ENCODE measurements around the gene KIF26B.

KIF26B gene

GRCh38 chr1:245579881-245580280, 425.1 kb downstream of the KIF26B start:
- no peak for FAIRE-seq

GRCh38 chr1:245580651-245581050, 425.9 kb downstream of the KIF26B start:
- FAIRE-seq: no peak

GRCh38 chr1:245582026-245582425, 427.2 kb downstream of the KIF26B start:
- FAIRE-seq: no peak

- no peak for FAIRE-seq
Measured at GRCh38 chr1:245583081-245583480, 428.3 kb downstream of the KIF26B start.

GRCh38 chr1:245583575-245584330, 429.0 kb downstream of the KIF26B start:
- no peak for FAIRE-seq

GRCh38 chr1:245585252-245585959, 430.6 kb downstream of the KIF26B start:
- no peak for FAIRE-seq

- no peak for FAIRE-seq
Measured at GRCh38 chr1:245587435-245588115, 432.8 kb downstream of the KIF26B start.

- FAIRE-seq: no peak
Measured at GRCh38 chr1:245588116-245588639, 433.4 kb downstream of the KIF26B start.

GRCh38 chr1:245589316-245589715, 434.5 kb downstream of the KIF26B start:
- no peak for FAIRE-seq

- FAIRE-seq: no peak
Measured at GRCh38 chr1:245589906-245590305, 435.1 kb downstream of the KIF26B start.

GRCh38 chr1:245590726-245591125, 435.9 kb downstream of the KIF26B start:
- FAIRE-seq: no peak

GRCh38 chr1:245591346-245592188, 436.8 kb downstream of the KIF26B start:
- FAIRE-seq: no peak

GRCh38 chr1:245592189-245592460, 437.3 kb downstream of the KIF26B start:
- no peak for FAIRE-seq

GRCh38 chr1:245598524-245599305, 443.9 kb downstream of the KIF26B start:
- no peak for FAIRE-seq

GRCh38 chr1:245599371-245600174, 444.8 kb downstream of the KIF26B start:
- no peak for FAIRE-seq

- no peak for FAIRE-seq
Measured at GRCh38 chr1:245600658-245601057, 445.9 kb downstream of the KIF26B start.

- FAIRE-seq: no peak
Measured at GRCh38 chr1:245603311-245603865, 448.6 kb downstream of the KIF26B start.

GRCh38 chr1:245604979-245605378, 450.2 kb downstream of the KIF26B start:
- FAIRE-seq: no peak

- FAIRE-seq: no peak
Measured at GRCh38 chr1:245605480-245606156, 450.8 kb downstream of the KIF26B start.

- no peak for FAIRE-seq
Measured at GRCh38 chr1:245606157-245606725, 451.5 kb downstream of the KIF26B start.

Data from endometrium (tissue), 2 donors.